PC-3 (cell line): ENCODE results near the gene C2orf80. TPM values are rescaled to one million over a fixed set of nuclear protein-coding genes. Genes with fewer than 3 reads are reported as not detected.

Experiments used
- ATAC-seq: fragments of 200-7000 bp; cut with Tn5 transposase; 2 replicates; pipeline ENCODE4 v1.9.1; 2020; ENCODE audit warnings: mild to moderate bottlenecking, moderate library complexity
- BruUV-seq: library from RNA; stranded (reverse); fragments of 400-500 nt; replicated peaks from 2 replicates; lab custom pipeline; 2021; lab: Mats Ljungman, UMichigan
- CTCF ChIA-PET: fragments of 300-600 bp; sonication (Branson Sonifier 250); formaldehyde crosslinking; loops from one replicate; lab custom pipeline; 2022; ENCODE audit warnings: antibody characterized with exemption; lab: Charles Lee
- POLR2A ChIA-PET: fragments of 300-600 bp; sonication (Branson Sonifier 250); formaldehyde crosslinking; loops from one replicate; lab custom pipeline; 2022; ENCODE audit warnings: antibody characterized with exemption; ENCODE audit not compliant: unreplicated experiment; lab: Charles Lee
- DNase-seq: peaks from one replicate; pipeline ENCODE4 v3.0.0-alpha.2; 2015
- H2AFZ ChIP-seq: fragments of 300-600 bp; sonication (generic); 2 replicates; pipeline ENCODE4 v1.6.0; 2016; ENCODE audit warnings: antibody characterized with exemption, low read length
- H3F3A ChIP-seq: fragments of 300-600 bp; sonication (generic); one replicate; pipeline ENCODE4 v1.6.0; 2017; ENCODE audit warnings: antibody characterized with exemption, low read length, control low read depth, mild to moderate bottlenecking; ENCODE audit not compliant: unreplicated experiment
- H3K27ac ChIP-seq: fragments of 300-600 bp; sonication (generic); 2 replicates; pipeline ENCODE4 v1.5.1; 2016; ENCODE audit warnings: mild to moderate bottlenecking, low read length
- H3K27me3 ChIP-seq: fragments of 300-600 bp; sonication (generic); 2 replicates; pipeline ENCODE4 v1.6.1; 2016; ENCODE audit warnings: low read length, mixed read lengths
- H3K36me3 ChIP-seq: fragments of 300-600 bp; sonication (generic); 2 replicates; pipeline ENCODE4 v1.6.1; 2016; ENCODE audit warnings: low read depth, mixed run types, low read length, mixed read lengths
- H3K4me1 ChIP-seq: fragments of 300-600 bp; sonication (generic); 2 replicates; pipeline ENCODE4 v1.5.1; 2016; ENCODE audit warnings: low read length; ENCODE audit not compliant: insufficient read depth
- H3K4me2 ChIP-seq: fragments of 300-600 bp; sonication (generic); 2 replicates; pipeline ENCODE4 v1.6.0; 2016; ENCODE audit warnings: low read length
- H3K4me3 ChIP-seq: fragments of 300-600 bp; sonication (generic); 2 replicates; pipeline ENCODE4 v1.5.1; 2016; ENCODE audit warnings: mild to moderate bottlenecking, low read length, mixed read lengths
- H3K79me2 ChIP-seq: fragments of 300-600 bp; sonication (generic); 2 replicates; pipeline ENCODE4 v1.6.1; 2017; ENCODE audit warnings: low read length, mixed read lengths
- H3K9ac ChIP-seq: fragments of 300-600 bp; sonication (generic); 2 replicates; pipeline ENCODE4 v1.6.0; 2016; ENCODE audit warnings: mild to moderate bottlenecking, low read length
- H3K9me2 ChIP-seq: fragments of 300-600 bp; sonication (generic); replicated peaks from 2 replicates; pipeline ENCODE4 v1.6.1; 2016; ENCODE audit warnings: mixed run types, low read length, mixed read lengths
- H3K9me3 ChIP-seq: fragments of 300-600 bp; sonication (generic); 2 replicates; pipeline ENCODE4 v1.6.1; 2016; ENCODE audit warnings: low read length, mixed read lengths
- H4K20me1 ChIP-seq: fragments of 300-600 bp; sonication (generic); 2 replicates; pipeline ENCODE4 v1.6.1; 2016; ENCODE audit warnings: low read length, mixed read lengths
- EZH2 ChIP-seq: fragments of 300-600 bp; sonication (generic); IDR thresholded peaks from one replicate; pipeline ENCODE4 v1.6.1; 2017; ENCODE audit warnings: antibody characterized with exemption, mild to moderate bottlenecking, low read length; ENCODE audit not compliant: unreplicated experiment
- EZH2phosphoT487 ChIP-seq: fragments of 300-600 bp; sonication (generic); IDR thresholded peaks from 2 replicates; pipeline ENCODE4 v1.6.1; 2018; ENCODE audit warnings: mild to moderate bottlenecking, antibody characterized with exemption, low read length, borderline replicate concordance
- intact Hi-C: fragments of 100-400 bp; cut with micrococcal nuclease; formaldehyde crosslinking; loops from 2 replicates; pipeline ENCODE4 v1.9.0; 2023
- total RNA-seq: library from RNA; depleted of rRNA; stranded (reverse); fragments of >200 nt; gene quantifications from 2 replicates; pipeline ENCODE4 v1.2.3, GENCODE V29; 2014
- TF ChIP-seq, protein P1 (sequence below): fragments of 300-600 bp; sonication (generic); conservative IDR thresholded peaks from 2 replicates; pipeline ENCODE4 v1.5.1; 2017; ENCODE audit warnings: antibody characterized with exemption, low read depth, mild to moderate bottlenecking, low read length

The C2orf80 gene
- total RNA-seq, 1 experiment from 2014 or later, result not detected

DNA sequence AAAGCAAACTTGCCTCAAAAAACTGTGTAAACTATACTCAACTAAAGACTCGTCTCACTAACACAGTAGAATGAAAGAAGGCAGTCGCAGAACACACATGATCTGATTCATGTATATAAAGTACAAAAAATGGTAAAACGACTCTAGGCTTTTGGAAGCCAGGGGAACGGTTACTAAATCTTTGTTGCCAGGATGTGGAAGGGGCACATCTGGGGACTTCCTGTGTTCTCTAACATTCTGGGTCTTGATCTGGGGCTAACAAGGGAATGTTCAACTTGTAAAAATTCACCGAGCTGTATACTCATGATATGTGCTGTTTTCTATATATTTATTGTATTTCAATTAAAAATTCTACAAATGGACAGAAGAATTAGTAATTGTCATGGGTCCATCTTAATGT is 14.3 kb upstream of the C2orf80 start:
- no peaks in the 10 kb centered on the region for H3K27me3 ChIP-seq
- no peaks in the 10 kb centered on the region for H4K20me1 ChIP-seq
- BruUV-seq, result no TSS peak
- no peaks in the 10 kb centered on the region for H3K9me3 ChIP-seq
- no peak overlapping the region for H3K9ac ChIP-seq
- no peaks in the 10 kb centered on the region for H3K36me3 ChIP-seq
- H3K4me2 ChIP-seq, result no peak overlapping the region
- TF ChIP-seq EZH2phosphoT487, result no peak
- TF ChIP-seq EZH2, result no peak
- TF ChIP-seq, protein P1, sequence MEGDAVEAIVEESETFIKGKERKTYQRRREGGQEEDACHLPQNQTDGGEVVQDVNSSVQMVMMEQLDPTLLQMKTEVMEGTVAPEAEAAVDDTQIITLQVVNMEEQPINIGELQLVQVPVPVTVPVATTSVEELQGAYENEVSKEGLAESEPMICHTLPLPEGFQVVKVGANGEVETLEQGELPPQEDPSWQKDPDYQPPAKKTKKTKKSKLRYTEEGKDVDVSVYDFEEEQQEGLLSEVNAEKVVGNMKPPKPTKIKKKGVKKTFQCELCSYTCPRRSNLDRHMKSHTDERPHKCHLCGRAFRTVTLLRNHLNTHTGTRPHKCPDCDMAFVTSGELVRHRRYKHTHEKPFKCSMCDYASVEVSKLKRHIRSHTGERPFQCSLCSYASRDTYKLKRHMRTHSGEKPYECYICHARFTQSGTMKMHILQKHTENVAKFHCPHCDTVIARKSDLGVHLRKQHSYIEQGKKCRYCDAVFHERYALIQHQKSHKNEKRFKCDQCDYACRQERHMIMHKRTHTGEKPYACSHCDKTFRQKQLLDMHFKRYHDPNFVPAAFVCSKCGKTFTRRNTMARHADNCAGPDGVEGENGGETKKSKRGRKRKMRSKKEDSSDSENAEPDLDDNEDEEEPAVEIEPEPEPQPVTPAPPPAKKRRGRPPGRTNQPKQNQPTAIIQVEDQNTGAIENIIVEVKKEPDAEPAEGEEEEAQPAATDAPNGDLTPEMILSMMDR, result no peak
- no peaks in the 10 kb centered on the region for H3F3A ChIP-seq
- ATAC-seq (no peak), DNase-seq (no peak)
- H3K9me2 ChIP-seq, result no peaks in the 10 kb centered on the region
- H2AFZ ChIP-seq, result no peak overlapping the region
- no peak overlapping the region for H3K27ac ChIP-seq
- intact Hi-C loops, result no loop called here
- no peaks in the 10 kb centered on the region for H3K79me2 ChIP-seq
- H3K4me1 ChIP-seq, result no peaks in the 10 kb centered on the region
- ChIA-PET POLR2A (no interaction called here), CTCF (no interaction called here)
- H3K4me3 ChIP-seq, result no peak overlapping the region

DNA sequence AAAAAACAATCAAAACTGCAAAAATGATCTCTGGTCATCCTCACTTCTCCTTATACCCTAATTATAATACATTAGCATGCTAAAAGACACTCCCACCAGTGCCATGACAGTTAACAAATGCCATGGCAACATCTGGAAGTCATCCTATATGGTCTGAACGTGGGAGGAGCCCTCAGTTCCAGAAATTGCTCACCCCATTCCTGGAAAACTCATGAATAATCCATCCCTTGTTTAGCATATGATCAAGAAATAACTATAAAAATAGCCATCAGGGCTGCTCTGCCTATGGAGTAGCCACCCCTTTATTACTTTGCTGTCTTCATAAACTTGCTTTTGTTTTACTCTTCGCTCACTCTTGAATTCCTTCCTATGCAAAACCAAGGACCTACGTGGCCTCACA is 5.7 kb upstream of the C2orf80 start:
- Histone ChIP-seq H3K4me1 (peaks cover 14% of the 10 kb centered on the region), H3K9me2 (no peaks in the 10 kb centered on the region), H3K4me2 (no peak overlapping the region), H3K9ac (no peak overlapping the region), H3F3A (no peaks in the 10 kb centered on the region), H3K27me3 (no peaks in the 10 kb centered on the region), H4K20me1 (no peaks in the 10 kb centered on the region), H3K9me3 (no peaks in the 10 kb centered on the region), H3K36me3 (no peaks in the 10 kb centered on the region), H2AFZ (0 out of 2 replicates have a peak overlapping the region, but pooled peaks have one; percentile 37), H3K27ac (no peak overlapping the region), H3K79me2 (no peaks in the 10 kb centered on the region), H3K4me3 (no peak overlapping the region)
- no peak for DNase-seq
- TF ChIP-seq EZH2 (no peak), EZH2phosphoT487 (no peak)
- TF ChIP-seq, protein P1, result no peak
- no TSS peak for BruUV-seq
- POLR2A ChIA-PET, result no interaction called here
- intact Hi-C loops, result no loop called here
- no peak for ATAC-seq
- CTCF ChIA-PET, result no interaction called here

DNA sequence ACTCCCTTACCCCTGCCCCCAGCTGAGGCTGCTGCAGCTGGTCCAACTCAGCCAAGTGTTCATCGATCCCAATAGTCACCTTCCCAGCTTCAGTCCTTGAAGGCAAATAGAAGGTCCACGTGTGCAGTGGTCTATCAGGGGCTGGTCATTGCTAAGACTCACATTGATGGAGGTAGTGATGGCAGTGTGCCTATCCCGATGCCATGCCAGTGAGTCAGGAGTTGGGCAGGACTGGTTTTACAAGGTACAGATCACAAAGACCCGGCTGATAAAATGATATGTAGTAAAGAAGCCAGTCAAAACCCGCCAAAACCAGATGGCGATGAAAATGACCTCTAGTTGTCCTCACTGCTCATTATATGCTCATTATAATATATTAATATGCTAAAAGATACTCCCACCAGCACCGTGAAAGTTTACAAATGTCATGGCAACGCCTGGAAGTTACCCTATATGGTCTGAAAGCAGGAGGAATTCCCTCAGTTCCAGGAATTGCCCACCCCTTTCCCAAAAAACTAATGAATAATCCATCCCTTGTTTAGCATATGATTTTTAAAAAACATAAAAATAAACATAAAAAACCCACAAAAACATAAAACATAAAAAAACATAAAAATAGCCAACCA is 2.9 kb upstream of the C2orf80 start:
- no peaks in the 10 kb centered on the region for H4K20me1 ChIP-seq
- H3K79me2 ChIP-seq, result no peaks in the 10 kb centered on the region

More for the DNA sequence above, 2.9 kb upstream of the C2orf80 start:
- H3K4me3 ChIP-seq, result 0 out of 2 replicates have a peak overlapping the region, but pooled peaks have one; percentile 5
- no peak overlapping the region for H3K9ac ChIP-seq
- BruUV-seq, result no TSS peak
- peak overlapping the region; percentile 48 for H2AFZ ChIP-seq
- H3K27me3 ChIP-seq, result no peaks in the 10 kb centered on the region
- DNase-seq (peak; percentile 78), ATAC-seq (peak; percentile 38)
- TF ChIP-seq EZH2phosphoT487 (no peak), EZH2 (no peak)
- no peaks in the 10 kb centered on the region for H3K9me2 ChIP-seq
- H3K27ac ChIP-seq, result no peak overlapping the region
- no peaks in the 10 kb centered on the region for H3K36me3 ChIP-seq
- H3K9me3 ChIP-seq, result no peaks in the 10 kb centered on the region
- intact Hi-C loops, result no loop called here
- H3K4me2 ChIP-seq, result peak overlapping the region; percentile 45
- ChIA-PET POLR2A (interaction anchor here (0.7 kb wide), 1 partner anchor 1464 kb away, joined by 5 read pairs; no protein-coding TSS in a partner anchor), CTCF (interaction anchor here (0.6 kb wide), 1 partner anchor 18 kb away, joined by 3 read pairs; no protein-coding TSS in a partner anchor)
- no peaks in the 10 kb centered on the region for H3F3A ChIP-seq
- H3K4me1 ChIP-seq, result peaks cover 14% of the 10 kb centered on the region
